ENCODE results near the gene DIP2C. TPM values are rescaled to one million over a fixed set of nuclear protein-coding genes. Genes with fewer than 3 reads are reported as not detected.
A peak's percentile ranks its signal among the peaks of the same experiment; 100 is the strongest.
"Not testable (repeated sequence)": the region's sequence is repeated elsewhere in the genome, so short reads cannot be mapped to it uniquely, and the experiment has no call there.

Gene DIP2C
- total RNA-seq, 1 donor from 2014 or later = 30.8 TPM

DNA sequence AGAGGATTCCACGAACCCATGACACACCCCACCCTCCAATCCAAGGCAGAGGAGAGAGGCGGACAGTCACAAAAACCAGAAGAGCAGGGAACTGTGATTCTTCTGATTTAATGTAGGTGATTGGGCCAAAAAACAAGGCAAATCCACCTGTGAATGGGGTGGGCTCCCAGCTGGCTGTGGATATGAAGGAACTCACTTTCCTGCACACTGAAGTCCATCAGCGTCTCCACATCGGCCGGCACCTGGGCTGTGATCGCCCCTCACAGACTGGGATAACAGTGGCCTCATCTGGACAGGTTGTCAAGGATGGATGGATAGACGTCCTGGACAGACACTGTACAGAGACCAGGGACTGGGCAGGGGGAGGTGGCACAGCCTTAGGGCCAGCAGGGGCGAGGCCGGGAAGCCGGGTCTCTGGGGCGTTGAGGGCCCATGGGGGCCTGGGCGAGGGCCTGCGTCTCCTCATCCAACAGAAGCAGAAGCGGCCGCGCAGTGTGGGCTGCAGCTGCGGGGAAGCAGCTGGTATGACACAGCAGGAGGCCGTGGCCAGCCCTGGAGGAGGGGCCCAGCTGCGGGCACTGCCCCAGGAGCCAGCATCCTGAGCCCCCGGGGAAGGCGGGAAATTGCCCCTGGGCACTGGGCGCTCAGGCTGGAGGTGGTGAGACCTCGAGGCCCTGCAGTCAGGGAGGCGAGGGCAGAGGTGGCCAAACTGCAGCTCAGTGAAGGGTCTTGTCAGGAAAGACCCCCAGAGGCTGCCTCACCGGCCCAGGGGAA, 54.2 kb downstream of the DIP2C start:
- Histone ChIP-seq H3K27me3 (ENCODE audit: low read depth) (no peaks in the 10 kb centered on the region), H3K9me3 (replicated peaks) (no peaks in the 10 kb centered on the region), H3K4me1 (peaks cover 52% of the 10 kb centered on the region), H3K27ac (replicated peaks) (no peak overlapping the region), H3K4me3 (no peak overlapping the region), H3K36me3 (no peaks in the 10 kb centered on the region)
- intact Hi-C loops (cut with micrococcal nuclease) = no loop called here
- no peak for DNase-seq
- TF ChIP-seq, protein P1, sequence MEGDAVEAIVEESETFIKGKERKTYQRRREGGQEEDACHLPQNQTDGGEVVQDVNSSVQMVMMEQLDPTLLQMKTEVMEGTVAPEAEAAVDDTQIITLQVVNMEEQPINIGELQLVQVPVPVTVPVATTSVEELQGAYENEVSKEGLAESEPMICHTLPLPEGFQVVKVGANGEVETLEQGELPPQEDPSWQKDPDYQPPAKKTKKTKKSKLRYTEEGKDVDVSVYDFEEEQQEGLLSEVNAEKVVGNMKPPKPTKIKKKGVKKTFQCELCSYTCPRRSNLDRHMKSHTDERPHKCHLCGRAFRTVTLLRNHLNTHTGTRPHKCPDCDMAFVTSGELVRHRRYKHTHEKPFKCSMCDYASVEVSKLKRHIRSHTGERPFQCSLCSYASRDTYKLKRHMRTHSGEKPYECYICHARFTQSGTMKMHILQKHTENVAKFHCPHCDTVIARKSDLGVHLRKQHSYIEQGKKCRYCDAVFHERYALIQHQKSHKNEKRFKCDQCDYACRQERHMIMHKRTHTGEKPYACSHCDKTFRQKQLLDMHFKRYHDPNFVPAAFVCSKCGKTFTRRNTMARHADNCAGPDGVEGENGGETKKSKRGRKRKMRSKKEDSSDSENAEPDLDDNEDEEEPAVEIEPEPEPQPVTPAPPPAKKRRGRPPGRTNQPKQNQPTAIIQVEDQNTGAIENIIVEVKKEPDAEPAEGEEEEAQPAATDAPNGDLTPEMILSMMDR (IDR thresholded peaks at IDR 0.05; ENCODE audit: borderline replicate concordance) = no peak

DNA sequence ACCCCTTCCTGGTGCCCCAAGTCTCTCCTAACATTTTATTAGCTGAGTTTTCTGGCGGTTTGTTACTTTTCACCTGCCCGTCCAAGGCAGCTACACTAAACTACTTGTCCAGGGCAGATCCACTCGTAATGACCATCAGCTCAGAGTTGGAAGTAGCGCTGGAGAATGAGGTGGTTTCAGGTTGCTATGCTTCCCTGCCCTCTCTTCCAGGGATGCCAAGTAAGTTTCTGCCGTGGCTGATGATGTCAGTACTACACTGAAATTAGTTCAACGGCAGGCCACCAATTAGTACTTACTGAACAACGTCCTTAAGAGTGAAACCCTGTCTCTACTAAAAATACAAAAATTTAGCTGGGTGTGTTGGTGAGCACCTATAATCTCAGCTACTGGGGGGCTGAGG, 55.2 kb downstream of the DIP2C start:
- intact Hi-C loops (cut with micrococcal nuclease) = no loop called here
- no peak for DNase-seq
- peak overlapping the region; percentile 23 for H3K27ac ChIP-seq (replicated peaks)

DNA sequence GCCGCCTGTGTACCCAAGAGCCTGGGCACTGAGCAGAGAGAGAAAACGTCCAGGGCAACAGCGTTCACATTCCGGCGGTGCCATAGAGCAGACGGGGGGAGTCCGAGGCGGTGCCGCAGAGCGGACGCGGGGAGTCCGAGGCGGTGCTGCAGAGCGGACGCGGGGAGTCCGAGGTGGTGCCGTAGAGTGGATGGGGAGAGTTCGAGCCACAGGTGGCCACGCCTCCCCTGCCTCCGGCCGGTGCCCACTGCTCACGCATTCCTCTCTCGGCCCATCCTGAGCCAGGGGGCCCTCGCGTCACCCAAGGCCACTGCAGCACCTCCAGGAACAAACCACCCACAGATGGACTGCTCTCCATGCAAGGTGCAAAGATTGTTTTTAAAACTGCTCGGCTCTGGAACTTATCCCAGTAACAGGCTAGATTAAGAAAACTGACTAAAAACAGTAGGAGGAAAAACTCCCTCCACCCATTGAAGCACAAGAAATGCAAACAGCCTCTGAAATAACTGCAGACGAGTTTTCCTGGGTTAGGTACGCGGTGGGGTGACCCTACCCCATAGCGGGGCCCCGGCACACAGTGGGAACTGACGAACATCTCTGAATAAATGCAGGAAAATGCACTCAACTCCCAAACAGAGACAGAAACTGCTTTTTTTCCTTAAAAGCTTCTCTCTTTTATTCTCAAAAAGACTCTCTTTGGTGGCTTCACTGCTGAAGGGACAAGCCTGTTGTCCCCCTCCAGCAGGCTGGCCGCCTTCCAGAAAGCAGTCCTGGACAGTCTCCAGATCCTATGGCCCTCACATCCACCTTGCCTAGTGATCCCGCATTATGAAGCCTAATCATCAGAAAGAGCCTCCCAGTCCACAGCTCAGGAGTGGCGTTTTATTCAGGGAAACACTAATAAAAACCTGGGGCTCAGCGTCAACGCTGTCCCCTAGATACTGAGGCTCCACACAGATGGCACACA, 55.9 kb downstream of the DIP2C start:
- DNase-seq = no peak
- TF ChIP-seq, protein P1 (IDR thresholded peaks at IDR 0.05; ENCODE audit: borderline replicate concordance) = no peak
- no peaks in the 10 kb centered on the region for H3K9me3 ChIP-seq (replicated peaks)
- H3K36me3 ChIP-seq = no peaks in the 10 kb centered on the region
- intact Hi-C loops (cut with micrococcal nuclease) = no loop called here
- H3K4me3 ChIP-seq = no peak overlapping the region
- peak overlapping the region; percentile 23 for H3K27ac ChIP-seq (replicated peaks)
- no peaks in the 10 kb centered on the region for H3K27me3 ChIP-seq (ENCODE audit: low read depth)
- H3K4me1 ChIP-seq = peaks cover 53% of the 10 kb centered on the region

More for the DNA sequence above, 55.2 kb downstream of the DIP2C start:
- no peaks in the 10 kb centered on the region for H3K9me3 ChIP-seq (replicated peaks)
- H3K4me1 ChIP-seq = peaks cover 52% of the 10 kb centered on the region
- H3K4me3 ChIP-seq = no peak overlapping the region
- TF ChIP-seq, protein P1 (IDR thresholded peaks at IDR 0.05; ENCODE audit: borderline replicate concordance) = no peak
- H3K27me3 ChIP-seq (ENCODE audit: low read depth) = no peaks in the 10 kb centered on the region
- H3K36me3 ChIP-seq = no peaks in the 10 kb centered on the region

DNA sequence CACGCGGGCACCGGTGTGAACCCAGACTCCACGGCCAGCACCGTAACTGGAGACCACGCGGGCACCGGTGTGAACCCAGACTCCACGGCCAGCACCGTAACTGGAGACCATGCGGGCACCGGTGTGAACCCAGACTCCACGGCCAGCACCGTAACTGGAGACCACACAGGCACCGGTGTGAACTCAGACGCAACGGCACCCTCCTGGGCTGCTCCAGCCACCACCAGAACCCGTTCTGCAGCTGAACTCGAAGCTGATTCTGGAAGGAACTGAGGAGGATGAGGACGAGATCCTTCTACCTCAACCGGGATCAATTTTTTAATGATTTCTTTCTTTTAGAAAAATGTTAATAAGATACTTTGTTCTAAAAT, 56.7 kb downstream of the DIP2C start:
- H3K36me3 ChIP-seq; H3K27me3 ChIP-seq (ENCODE audit: low read depth); H3K4me3 ChIP-seq; H3K27ac ChIP-seq (replicated peaks); intact Hi-C loops (cut with micrococcal nuclease); H3K9me3 ChIP-seq (replicated peaks); DNase-seq: not testable (repeated sequence)
- H3K4me1 ChIP-seq = peaks cover 57% of the 10 kb centered on the region

DNA sequence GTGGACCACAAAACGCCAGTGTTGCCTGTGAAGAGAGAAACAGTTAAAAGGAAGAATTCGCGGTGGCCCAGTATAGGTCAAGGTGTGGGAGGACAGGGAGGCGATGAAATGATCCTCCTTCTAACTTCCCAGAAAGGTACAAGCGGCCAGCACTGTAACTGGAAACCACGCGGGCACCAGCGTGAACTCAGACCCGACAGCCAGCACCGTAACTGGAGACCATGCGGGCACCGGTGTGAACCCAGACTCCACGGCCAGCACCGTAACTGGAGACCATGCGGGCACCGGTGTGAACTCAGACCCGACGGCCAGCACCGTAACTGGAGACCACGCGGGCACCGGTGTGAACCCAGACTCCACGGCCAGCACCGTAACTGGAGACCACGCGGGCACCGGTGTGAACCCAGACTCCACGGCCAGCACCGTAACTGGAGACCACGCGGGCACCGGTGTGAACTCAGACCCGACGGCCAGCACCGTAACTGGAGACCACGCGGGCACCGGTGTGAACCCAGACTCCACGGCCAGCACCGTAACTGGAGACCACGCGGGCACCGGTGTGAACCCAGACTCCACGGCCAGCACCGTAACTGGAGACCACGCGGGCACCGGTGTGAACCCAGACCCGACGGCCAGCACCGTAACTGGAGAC, 57.2 kb downstream of the DIP2C start:
- H3K4me3 ChIP-seq; H3K27me3 ChIP-seq (ENCODE audit: low read depth); H3K27ac ChIP-seq (replicated peaks); H3K9me3 ChIP-seq (replicated peaks); intact Hi-C loops (cut with micrococcal nuclease); DNase-seq; H3K36me3 ChIP-seq: not testable (repeated sequence)
- H3K4me1 ChIP-seq = peaks cover 57% of the 10 kb centered on the region

DNA sequence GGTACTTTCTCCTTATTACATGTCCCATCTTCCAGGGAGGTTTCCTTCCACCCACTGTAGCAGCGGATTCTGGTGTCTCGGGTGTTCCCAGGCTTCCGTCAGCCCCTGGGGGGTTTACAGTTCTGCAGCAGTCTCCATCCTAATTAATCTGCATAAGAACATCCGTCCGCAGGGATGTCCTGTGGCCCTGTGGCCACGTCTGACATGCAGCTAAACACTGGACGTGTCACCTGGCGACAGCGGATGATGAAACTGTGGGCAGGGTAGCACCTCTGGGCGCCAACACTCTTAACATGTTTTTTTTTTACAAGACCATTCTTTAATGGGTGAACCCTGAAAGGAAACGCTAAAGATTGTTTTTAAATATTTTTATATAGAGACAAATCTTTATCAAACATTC, 58.2 kb downstream of the DIP2C start:
- H3K27ac ChIP-seq (replicated peaks) = no peak overlapping the region
- TF ChIP-seq, protein P1 (IDR thresholded peaks at IDR 0.05; ENCODE audit: borderline replicate concordance) = no peak
- H3K4me1 ChIP-seq = peaks cover 57% of the 10 kb centered on the region
- no peak for DNase-seq
- intact Hi-C loops (cut with micrococcal nuclease) = no loop called here
- no peaks in the 10 kb centered on the region for H3K27me3 ChIP-seq (ENCODE audit: low read depth)
- no peaks in the 10 kb centered on the region for H3K36me3 ChIP-seq
- no peak overlapping the region for H3K4me3 ChIP-seq
- H3K9me3 ChIP-seq (replicated peaks) = no peaks in the 10 kb centered on the region
